NCI-H226 (cell line): ENCODE measurements around the gene ETDC.

ENCODE experiments used
- DNase-seq: peaks from one replicate; pipeline ENCODE4 v3.0.0-alpha.2; 2015

Gene ETDC

GRCh38 chrX:135347381-135348016, 38.2 kb downstream of the ETDC start:
- DNase-seq, result no peak

- DNase-seq, result no peak
Observed at GRCh38 chrX:135354288-135354687, 45.0 kb downstream of the ETDC start.
